ENCODE results near the gene TAGLN.

Gene TAGLN

DNA sequence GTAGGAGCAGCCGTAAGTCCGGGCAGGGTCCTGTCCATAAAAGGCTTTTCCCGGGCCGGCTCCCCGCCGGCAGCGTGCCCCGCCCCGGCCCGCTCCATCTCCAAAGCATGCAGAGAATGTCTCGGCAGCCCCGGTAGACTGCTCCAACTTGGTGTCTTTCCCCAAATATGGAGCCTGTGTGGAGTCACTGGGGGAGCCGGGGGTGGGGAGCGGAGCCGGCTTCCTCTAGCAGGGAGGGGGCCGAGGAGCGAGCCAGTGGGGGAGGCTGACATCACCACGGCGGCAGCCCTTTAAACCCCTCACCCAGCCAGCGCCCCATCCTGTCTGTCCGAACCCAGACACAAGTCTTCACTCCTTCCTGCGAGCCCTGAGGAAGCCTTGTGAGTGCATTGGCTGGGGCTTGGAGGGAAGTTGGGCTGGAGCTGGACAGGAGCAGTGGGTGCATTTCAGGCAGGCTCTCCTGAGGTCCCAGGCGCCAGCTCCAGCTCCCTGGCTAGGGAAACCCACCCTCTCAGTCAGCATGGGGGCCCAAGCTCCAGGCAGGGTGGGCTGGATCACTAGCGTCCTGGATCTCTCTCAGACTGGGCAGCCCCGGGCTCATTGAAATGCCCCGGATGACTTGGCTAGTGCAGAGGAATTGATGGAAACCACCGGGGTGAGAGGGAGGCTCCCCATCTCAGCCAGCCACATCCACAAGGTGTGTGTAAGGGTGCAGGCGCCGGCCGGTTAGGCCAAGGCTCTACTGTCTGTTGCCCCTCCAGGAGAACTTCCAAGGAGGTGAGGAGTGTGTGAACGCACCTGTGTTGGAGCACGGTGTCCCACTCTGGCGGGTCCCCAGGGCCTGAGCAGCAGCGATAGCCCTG is at the start of gene TAGLN:
Gene TAGLN, plus strand, starts transcription at position 318 of the 863 bp plus-strand sequence. CDS start 3,644 bp downstream, outside the sequence.
- no peak for DNase-seq

DNA sequence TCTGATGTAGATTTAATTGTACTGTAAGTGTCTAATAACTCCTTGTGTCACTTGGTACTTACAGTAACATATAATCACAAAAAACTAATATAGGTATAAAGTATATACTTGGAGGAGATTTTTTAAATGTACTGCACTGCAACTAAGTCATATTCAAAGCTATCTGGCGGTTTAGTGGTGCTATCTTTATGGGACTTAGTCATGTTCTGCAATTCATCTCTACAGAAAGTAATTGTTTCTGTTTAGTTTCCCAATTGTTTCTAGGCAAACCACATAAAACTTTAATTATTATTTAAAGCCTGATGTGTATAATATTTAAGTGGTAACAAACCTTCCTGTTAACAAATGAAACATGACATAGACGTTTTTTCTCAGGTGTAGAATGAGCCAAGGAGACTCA is 47.1 kb upstream of the TAGLN start:
- DNase-seq: no peak

DNA sequence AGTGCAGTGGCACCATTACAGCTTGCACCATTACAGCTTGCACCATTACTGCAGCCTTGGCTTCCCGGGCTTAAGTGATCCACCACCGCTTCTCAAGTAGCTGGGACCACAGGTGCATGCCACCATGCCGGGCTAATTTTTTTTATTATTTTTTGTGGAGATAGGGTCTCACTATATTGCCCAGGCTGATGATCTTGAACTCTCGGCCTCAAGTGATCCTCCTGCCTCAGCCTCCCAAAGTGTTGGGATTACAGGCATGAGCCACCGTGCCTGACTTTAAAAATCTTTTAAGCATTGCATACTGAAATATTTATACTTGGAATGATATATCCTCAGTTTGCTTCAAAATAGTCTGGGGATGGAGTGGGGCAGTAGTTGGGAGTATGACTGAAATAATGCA is 44.7 kb upstream of the TAGLN start:
- no peak for DNase-seq

DNA sequence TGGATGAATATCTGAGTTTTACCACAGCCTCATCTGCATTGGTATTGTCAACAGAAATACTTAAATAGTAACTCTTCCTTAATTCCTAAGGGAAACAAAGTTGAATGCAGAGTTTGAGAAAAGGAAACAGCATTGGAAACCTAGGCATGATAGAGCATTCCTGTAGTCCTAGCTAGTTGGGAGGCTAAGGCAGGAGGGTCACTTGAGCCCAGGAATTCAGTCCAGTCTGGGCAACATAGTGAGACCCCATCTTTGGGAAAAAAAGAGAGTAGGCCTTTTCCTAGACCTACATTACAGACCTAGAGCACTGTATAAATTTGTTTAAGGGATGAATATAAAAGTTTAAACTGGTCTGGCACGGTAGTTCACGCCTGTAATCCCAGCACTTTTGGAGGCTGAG is 41.7 kb upstream of the TAGLN start:
- DNase-seq: no peak

DNA sequence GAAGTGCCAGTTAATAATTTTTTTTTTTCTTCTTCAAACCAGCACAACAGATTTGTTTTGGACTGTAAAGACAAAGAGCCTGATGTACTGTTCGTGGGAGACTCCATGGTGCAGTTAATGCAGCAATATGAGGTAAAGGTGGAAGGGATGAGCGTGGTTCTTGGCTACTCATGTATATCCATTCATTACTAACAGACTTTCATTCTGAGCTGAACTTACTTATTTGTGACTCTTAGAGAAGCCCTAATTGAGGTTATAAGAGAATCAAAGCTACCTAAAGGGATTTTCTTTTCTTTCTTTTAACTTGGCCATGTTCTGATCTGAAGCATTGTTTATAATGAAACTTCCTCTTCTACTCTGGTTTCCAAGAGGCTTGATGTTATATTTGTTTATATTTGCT is 39.3 kb upstream of the TAGLN start:
- DNase-seq: no peak

DNA sequence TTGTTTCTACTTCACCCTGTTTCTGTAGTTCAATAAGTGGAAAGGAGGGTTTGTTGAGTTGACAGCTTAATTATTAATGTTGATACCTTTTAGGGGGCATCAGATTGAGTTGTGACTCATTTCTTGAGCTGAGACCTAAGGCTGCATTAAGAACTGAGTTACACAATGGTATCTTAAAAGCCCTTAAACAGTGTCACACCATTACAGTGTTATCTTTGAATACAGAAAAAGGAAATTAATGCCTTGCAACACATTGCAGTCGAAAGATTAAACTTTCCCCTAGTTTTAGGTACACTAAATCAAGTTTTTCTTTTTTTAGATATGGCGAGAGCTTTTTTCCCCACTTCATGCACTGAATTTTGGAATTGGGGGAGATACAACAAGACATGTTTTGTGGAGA is 38.3 kb upstream of the TAGLN start:
- no peak for DNase-seq

DNA sequence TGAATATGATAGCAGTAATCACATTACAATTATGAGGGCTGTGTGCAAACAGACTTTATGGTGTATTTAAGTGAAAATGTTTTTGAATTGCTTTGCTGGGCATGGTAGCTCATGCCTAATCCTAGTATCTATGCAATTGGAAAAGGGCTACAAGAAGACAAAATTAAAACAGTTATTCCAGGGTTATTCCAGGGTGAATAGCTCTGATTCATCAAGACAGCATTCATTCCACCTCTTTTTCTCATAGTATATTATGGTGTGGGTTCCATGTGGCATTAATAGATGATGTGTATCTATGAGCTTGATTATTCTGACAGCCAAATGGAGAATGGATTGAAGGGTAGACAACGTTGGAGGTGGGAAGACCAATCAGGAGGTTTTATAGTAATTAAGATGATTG is 32.7 kb upstream of the TAGLN start:
- DNase-seq: no peak

DNA sequence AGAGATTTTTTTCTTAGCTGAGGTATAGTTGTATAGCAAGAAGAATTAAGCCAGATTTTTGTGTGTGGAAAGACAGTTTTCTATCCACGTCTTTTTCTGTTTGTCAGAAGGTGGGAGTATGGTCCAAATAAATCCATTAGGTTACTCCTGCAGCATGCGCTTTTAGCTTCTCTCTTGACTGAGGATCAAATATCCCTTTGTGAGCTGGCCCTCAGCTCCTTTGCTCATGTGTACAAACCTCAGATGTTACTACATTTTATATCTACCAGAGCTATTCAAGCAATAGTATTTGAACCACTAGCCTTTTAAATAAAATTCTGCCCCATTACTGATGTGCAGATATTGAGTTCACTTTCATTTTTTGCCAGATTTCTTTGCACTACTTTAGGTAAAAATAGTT is 29.4 kb upstream of the TAGLN start:
- no peak for DNase-seq

DNA sequence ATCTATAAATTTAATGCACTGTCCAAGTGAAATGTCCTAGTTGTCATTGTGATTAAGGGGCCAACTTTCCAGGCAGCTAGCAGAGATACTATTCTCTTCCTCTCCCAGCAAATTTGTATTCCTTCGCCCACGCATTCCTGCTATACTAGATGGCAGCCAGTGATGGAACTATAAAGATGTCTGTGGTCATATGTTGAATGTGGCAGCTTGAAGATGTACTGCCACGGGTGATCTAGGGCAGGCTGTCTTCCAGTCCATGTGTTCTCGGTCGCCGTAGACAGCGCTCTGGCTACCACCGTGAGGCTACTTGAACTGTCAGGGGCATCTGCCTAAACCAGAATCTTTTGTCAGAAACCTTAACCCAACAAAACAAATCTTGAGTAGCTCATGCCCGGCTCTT is 29.0 kb upstream of the TAGLN start:
- DNase-seq: no peak

DNA sequence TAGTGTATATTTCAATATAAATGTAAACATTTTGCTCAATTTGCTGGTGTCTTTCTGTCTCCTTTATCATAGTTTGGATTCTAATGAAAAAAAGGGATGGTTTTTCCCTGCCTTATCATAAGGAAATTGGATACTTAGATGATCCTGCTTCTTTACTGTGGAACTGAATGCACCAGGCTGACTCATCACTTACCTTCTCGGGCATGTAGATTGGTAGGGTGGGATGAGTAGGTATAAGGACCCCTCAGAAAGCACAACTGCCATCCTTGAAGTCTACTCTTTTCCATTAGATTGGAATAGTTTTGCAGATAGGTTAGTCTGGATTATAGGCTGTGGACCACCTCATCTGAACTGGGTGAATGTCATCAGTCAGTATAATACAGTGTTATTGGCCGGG is 28.2 kb upstream of the TAGLN start:
- DNase-seq: no peak

DNA sequence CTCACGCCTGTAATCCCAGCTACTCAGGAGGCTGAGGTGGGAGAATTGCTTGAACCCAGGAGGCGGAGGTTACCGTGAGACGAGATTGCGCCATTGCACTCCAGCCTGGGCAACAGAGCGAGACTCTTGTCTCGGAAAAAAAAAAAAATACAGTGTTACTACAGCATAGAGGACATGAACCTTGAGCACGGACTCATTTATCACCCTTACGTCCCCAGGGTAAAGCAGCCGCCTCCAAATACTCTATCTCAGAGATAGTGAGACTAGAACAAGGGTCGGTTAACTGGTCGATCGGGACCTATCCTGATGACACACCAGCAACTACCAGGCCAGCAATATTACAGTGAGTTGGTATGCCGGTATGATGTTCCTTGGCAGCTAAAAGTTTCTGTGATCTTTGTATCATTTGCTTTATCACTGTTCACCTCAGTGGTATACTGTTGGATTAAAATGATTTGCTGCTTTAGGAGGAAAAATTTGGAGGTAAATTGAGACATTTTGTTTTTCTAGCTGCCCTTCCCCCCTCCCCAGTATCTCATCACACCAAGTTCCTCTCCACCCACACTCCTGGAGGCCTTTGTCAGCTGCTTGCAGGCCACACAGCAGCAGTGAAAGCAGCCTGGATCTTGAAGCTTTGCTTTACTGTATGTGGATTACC is 27.6 kb upstream of the TAGLN start:
- no peak for DNase-seq

DNA sequence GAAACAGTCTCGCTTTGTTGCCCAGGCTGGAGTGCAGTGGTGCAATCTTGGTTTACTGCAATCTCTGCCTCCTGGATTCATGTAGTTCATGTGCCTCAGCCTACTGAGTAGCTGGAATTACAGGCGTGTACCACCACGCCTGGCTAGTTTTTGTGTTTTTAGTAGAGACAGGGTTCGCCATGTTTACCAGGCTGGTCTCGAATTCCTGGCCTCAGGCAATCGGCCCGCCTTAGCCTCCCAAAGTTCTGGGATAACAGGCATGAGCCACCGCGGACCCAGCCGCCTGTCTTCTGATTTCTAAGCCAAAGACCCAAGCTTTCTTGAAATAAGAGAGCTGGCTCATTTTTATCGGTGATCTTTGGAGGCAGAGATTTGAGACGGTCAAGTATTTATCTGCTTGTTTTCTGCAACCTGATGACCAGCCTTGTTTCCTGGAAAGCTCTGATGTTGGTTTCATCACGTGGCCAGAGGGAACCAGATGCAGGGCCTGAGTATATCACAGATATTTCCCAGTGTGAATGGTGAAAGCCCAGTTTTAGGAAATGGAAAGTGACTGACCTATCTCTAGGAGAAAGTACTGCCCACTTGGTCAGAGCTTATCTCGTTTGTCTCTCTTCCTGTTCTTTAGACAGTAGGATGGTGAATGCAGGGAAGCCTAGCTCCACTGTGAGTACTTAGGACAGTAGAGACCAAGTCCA is 26.3 kb upstream of the TAGLN start:
- no peak for DNase-seq

DNA sequence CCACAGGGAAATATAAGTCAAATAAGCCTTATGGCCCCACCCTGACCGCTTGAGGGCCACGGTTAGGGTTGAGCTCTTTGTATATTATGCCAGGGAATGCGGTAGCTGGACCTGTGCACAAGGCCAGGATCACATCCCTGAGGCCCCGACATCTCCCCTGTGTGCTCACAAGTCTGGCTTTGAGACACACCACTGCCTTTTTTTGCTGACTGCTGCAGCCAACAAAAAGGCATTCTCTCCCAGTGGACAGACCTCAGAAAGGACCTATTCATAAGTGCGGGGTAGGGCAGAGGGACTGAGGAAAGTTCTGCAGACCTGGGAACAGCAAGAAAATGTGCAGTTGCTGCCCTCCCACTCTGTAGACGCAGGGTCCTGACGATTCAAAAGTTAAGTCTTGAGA is 24.1 kb upstream of the TAGLN start:
- no peak for DNase-seq

DNA sequence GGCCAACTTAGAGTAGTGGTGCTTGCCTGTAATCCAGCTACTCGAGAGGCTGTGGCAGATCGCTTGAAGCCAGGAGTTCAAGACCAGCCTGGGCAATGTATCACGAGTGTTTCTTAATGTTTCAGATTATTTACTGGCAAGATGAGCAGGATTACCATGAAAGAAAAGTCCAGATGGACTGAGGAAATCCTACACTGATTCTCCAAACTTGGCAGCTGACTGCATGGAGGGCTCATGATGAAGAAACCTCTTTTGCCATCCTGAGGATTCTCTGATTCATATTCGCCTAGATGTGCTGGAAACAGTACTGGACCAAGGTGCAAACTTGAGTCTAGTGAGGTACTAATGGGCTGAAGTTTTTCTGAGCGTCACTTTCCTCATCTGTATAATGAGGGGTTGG is 23.4 kb upstream of the TAGLN start:
- DNase-seq: no peak

DNA sequence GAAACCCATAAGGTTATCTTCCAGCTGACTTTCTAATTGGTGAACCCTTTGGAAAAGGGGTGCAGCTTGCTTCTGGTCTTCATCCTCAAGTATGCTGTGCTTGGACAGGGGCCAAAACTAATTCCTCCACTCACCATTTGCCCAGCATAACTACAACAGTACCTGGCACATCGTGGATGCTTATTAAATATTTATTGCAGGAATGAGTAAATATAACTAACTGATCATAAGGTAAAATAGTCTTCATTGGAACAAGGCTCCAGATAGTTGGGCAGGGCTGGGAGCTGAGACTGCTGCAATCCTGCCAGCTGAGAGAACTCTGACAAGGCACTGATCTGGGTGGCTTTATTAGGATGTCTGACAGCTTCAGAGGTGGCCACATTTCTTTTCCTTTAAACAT is 23.0 kb upstream of the TAGLN start:
- DNase-seq: no peak

DNA sequence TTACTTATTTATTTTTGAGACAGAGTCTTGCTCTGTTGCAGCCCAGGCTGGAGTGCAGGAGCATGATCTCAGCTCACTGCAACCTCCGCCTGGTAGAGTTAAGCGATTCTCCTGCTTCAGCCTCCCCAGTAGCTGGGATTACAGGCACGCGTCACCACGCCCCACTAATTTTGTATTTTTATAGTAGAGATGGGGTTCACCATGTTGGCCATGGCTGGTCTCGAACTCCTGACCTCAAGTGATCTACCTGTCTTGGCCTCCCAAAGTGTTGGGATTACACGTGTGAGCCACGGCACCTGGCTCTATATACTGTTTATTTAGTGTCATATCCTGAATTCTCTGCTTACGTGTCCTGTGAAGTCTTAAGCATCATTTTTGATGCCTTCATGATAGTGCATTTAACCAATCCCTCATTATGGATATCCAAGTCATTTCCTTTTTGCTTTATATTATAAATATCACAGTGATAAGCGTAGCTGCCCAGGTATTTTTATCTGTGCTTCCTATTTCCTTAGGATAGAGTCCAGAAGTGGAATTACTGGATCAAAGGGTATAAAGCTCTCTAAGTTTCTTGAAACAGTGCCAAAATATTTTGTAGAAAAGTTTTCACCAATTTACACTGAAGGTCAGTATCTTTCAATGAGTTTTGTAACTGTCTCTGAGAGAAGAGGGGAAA is 21.5 kb upstream of the TAGLN start:
- no peak for DNase-seq

DNA sequence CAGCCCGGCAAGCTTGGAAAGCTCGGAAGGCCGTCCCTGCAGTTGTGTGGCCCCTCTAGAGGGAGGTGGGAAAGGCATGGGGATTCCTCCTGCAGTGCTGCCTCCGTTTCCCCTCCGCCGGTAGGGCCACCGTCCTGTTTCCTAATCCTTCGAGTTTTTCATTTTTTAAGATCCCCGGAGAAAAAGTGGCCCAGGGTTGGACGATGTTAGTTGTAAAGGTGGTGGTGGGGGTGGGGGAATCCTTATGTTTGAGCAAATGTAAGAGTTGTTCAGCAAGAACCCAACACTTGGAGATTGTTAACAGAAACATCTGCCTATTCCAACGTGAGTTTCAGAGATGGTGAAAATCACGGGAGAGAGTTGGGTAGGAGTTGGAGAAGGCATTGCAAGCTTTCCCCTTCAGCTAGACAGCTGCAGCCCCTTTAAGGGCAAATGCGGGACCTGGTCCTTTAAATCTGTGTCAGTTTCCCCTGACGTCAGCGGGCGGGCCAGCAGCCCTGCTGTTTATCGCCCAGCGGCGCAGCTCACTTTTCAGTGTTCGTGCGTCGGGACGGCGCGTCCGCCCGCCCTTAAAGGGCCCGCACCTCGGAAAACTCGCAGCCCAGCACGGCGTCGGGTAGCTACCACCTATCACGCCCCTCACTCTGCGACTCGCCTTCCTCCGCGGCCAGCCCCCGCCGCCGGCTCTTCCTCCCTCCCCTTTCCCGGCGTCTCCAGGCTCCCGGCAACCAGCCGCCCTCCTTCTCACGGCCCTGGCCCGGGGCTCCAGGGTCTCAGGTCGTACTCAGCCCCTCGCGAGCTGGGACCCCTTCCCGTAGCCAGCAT is 20.7 kb upstream of the TAGLN start, which contains the start of gene SIDT2:
Gene SIDT2, plus strand, starts transcription at position 534 of the 825 bp plus-strand sequence. CDS start 521 bp downstream, outside the sequence.
- peak; percentile 94 for DNase-seq

DNA sequence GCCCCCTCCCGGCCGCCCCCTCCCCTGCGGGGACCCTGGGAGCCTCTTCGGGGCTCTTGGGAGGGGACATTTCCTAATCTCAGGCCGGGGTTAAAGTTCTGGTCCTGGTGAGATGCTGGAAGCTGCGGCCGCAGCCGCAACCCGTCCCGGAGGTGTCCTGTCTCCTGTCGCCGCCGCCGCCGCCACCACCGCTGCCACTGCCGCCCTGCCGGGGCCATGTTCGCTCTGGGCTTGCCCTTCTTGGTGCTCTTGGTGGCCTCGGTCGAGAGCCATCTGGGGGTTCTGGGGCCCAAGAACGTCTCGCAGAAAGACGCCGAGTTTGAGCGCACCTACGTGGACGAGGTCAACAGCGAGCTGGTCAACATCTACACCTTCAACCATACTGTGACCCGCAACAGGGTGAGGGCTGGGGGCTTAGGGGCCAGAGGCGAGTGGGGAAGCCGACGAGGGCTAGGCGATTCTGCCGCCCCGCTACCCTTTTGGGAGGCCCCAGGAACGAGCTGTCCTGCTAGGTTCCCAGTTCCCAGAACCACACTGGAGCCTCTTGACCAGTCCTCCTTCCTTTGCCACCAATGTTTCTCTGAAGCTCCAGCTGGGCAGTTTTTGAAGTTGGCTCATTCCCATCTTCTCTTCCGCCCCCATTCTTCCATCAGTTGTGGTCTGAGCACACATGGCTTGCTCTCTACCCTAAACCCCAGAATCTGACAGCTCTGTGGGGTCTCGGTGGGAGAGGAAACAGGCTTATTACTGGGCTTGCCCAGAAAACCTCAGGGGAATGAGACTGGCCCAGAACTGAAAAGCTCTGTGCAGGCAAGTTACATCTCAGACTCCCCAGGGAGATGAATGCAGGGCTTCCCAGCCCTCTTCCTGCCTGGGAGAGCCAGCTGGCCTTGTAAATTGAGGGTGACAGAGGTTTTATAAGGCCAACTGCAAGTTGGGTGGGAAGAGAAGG is 19.8 kb upstream of the TAGLN start:
- DNase-seq: peak; percentile 52

DNA sequence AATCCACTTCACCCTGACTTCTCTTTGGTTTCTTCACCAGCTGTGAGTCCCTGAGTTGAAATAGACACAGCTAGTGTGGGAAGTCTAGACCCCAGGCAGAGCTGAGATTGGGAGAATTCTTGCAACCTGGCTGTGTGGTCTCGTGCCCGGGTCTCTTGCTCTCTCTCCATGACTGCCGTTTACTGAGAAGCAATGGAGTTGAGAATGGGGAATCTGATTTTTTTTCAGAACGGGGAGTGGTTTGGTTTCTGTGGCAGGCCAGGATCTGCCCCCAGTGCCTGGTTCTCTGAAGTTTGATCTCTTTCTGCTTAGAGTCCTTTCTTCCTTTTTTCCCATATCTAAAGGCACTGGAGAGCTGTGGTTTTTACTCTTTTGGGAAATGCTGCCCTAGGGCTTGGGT is 19.1 kb upstream of the TAGLN start:
- DNase-seq: no peak

DNA sequence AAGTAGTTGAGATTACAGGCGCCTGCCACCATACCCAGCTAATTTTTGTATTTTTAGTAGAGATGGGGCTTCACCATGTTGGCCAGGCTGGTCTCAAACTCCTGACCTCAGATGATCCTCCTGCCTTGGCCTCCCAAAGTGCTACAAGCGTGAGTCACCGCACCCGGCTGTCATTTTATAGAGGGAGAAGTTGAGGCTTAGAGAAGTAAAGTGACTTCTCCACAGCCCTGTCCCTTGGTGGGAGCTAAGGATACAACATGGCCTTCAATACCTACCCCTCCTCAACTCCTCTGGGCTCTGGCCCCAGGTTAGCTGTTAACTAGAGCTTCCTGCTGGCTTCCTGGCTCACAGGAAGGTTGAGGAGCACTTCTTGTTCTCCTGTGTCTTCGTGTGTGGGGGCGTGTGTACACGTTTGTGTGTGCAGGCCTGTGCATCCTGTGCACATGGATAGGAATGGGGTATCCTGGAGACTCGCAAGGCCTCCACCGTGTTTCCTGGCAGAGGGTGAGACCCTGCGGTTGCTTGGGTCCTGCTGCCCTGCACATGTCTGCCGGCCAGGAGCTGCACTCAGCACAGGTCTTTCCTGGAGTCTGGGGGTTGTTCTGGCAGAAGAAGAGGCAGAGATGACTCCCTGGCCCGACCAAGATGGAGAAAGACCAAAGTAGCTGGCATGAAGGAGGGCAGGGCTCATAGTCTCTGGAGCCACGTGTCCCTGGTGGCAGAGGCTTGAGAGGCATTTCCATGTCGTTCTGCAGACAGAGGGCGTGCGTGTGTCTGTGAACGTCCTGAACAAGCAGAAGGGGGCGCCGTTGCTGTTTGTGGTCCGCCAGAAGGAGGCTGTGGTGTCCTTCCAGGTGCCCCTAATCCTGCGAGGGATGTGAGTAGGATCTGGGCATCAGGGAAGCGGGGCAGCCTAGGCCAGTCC is 18.2 kb upstream of the TAGLN start:
- peak; percentile 78 for DNase-seq
